Fibroblast of skin of back (primary cell): Measurements from ENCODE around the gene RCN2. TPM values are rescaled to one million over a fixed set of nuclear protein-coding genes. Genes with fewer than 3 reads are reported as not detected.
"Not testable (repeated sequence)": the region's sequence is repeated elsewhere in the genome, so short reads cannot be mapped to it uniquely, and the experiment has no call there.

Source experiments
- DNase-seq: peaks from one replicate; pipeline ENCODE4 v3.0.0-alpha.2; 2013
- polyA plus RNA-seq, 2 experiments: library from polyadenylated mRNA; unstranded; fragments of 120-200 nt; gene quantifications; one replicate each; pipeline ENCODE4 v1.2.1, GENCODE V29; 2013; ENCODE audit not compliant: insufficient read length in 2 of 2

RCN2 gene, protein sequence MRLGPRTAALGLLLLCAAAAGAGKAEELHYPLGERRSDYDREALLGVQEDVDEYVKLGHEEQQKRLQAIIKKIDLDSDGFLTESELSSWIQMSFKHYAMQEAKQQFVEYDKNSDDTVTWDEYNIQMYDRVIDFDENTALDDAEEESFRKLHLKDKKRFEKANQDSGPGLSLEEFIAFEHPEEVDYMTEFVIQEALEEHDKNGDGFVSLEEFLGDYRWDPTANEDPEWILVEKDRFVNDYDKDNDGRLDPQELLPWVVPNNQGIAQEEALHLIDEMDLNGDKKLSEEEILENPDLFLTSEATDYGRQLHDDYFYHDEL
- polyA plus RNA-seq (2013, experiment 1 of 2; ENCODE audit: insufficient read length) = 74.7 TPM
- polyA plus RNA-seq (2013, experiment 2 of 2; ENCODE audit: insufficient read length) = 74.0 TPM

GRCh38 chr15:76931397-76932134 is at the start of gene RCN2:
TSS of gene RCN2 (plus strand) at chr15:76931749. CDS start at chr15:76931842, 93 bp downstream.
- peak; percentile 96 for DNase-seq

DNA sequence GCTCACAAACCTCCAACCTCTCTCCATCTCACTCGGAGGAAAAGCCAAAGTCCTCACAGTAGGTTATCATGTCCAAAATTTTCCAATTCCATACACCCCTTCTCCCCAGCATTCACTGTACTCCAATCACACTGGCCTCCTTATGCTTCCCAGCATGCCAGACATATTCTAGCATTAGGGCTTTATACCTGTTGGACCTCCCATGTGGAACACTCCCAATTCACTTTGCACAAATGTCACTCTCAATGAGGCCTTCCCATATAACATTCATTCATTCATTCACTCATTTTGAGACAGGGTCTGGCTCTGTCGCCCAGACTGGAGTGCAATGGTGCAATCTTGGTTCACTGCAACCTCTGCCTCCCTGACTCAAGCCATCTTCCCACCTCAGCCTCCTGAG is 46.3 kb upstream of the RCN2 start:
- no peak for DNase-seq

DNA sequence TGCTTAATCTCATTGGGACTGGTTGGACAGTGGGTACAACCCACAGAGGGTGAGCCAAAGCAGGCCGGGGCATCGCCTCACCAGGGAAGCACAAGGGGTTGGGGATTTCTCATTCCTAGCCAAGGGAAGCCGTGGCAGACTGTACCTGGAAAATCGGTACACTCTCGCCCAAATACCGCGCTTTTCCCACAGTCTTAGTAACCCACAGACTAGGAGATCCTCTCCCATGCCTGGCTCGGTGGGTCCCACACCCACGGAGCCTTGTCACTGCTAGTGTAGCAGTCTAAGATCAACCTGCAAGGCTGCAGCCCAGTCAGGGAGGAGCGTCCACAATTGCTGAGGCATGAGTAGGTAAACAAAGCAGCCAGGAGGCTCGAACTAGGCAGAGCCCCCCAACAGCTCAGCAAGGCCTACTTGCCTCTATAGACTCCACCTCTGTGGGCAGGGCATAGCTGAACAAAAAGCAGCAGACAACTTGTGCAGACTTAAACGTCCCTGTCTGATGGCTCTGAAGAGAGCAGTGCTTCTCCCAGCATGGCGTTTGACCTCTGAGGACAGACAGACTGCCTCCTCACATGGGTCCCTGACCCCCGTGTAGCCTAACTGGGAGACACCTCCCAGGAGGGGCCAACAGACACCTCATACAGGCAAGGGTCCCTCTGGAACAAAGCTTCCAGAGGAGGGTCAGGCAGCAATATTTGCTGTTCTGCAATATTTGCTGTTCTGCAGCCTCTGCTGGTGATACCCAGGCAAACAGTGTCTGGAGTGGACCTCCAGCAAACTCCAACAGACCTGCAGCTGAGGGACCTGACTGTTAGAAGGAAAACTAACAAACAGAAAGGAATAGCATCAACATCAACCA is 44.0 kb upstream of the RCN2 start:
- DNase-seq = not testable (repeated sequence)

- DNase-seq = not testable (repeated sequence)
Measured at GRCh38 chr15:76892836-76893235, 38.7 kb upstream of the RCN2 start.

DNA sequence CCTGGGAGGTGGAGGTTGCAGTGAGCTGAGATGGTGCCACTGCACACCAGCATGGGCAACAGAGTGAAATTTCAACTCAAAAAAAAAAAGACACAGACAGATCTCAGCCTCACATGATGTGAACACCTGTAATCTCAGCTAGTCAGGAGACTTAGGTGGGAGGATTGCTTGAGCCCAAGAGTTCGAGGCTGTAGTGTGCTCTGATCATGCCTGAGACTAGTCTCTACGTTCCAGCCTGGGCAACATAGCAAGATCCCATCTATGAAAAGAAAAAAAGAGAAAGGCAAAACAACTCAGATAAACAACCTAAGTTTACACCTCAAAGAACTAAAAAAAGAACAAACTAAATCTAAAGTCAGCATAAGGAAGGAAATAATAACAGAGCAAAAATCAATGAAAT is 37.4 kb upstream of the RCN2 start:
- DNase-seq = no peak

- no peak for DNase-seq
Measured at GRCh38 chr15:76898102-76898501, 33.4 kb upstream of the RCN2 start.

- DNase-seq = not testable (repeated sequence)
Measured at GRCh38 chr15:76899176-76899930, 32.2 kb upstream of the RCN2 start.

GRCh38 chr15:76899931-76900310 is 31.6 kb upstream of the RCN2 start:
- not testable (repeated sequence) for DNase-seq

GRCh38 chr15:76901965-76902364 is 29.6 kb upstream of the RCN2 start:
- no peak for DNase-seq

DNA sequence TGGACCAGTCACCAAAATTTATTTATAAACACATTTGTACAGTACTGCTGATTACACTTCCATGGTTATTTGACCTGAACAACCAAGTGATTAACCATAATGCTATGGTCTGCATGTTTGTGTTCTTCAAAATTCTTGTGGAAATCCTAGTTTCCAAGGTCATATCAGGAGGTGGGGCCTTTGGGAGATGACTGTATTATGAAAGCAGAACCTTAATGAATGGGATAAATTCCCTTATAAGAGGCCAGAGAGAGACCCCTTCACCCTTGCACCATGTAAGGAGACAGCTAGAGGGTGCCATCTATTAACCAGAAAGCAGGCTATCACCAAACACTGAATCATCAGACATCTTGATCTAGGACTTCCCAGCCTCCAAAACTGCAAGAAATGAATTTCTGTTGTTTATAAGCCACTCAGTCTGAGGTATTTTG is 28.3 kb upstream of the RCN2 start:
- DNase-seq = peak; percentile 40

DNA sequence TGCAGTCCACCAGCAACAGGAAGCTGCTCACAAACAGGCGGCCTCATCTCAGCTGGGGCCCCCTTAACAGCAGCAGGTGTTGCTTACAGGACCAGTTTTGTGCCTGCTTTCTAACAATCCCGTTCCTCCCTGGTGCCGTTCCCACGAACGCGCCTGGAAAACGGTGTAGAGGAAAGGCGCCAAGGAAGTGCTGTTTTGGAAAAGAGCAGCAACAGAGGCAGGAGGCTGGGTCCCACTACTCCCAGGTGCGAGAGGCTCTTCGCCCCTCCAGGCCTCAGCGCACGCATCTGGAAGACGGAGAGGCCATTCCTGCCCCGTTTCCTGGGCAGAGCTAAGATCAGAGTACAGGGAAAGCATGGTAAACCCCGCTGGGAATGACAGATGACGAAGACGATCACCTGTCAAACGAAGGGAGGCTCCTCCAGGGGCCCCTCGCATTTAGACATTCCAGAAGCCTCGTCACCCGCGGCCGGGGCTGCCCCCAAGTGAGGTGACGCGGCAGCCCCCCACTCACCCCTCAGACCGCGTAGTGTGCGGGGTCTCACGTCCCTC is 27.0 kb upstream of the RCN2 start:
- DNase-seq = peak; percentile 17

- DNase-seq = peak; percentile 87
Measured at GRCh38 chr15:76905013-76905839, 26.3 kb upstream of the RCN2 start, which contains the start of gene SCAPER. TSS of gene SCAPER (minus strand) at chr15:76905340. CDS start at chr15:76883817, 21,523 bp downstream.

- no peak for DNase-seq
Measured at GRCh38 chr15:76905855-76906254, 25.7 kb upstream of the RCN2 start.

DNA sequence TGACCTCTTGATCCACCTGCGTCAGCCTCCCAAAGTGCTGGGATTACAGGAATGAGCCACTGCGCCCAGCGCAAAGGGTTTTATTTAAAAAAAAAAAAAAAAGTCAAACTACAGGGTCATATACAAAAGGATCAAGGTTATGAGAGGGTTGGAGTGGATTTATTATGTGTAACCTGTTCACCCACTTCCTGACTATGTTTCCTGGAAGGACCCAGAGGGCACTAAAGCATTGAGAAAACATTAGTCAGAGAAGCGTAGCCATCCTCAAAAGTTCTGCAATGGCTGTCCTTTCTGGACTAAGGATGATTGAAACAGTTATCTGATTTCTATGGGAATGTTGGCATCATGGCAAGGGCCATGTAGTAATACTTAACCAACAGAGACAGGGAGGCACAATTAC is 19.1 kb upstream of the RCN2 start:
- DNase-seq = no peak

- DNase-seq = no peak
Measured at GRCh38 chr15:76913737-76914136, 17.8 kb upstream of the RCN2 start.

GRCh38 chr15:76916369-76916768 is 15.2 kb upstream of the RCN2 start:
- no peak for DNase-seq

GRCh38 chr15:76928201-76928600 is 3.3 kb upstream of the RCN2 start:
- no peak for DNase-seq

DNA sequence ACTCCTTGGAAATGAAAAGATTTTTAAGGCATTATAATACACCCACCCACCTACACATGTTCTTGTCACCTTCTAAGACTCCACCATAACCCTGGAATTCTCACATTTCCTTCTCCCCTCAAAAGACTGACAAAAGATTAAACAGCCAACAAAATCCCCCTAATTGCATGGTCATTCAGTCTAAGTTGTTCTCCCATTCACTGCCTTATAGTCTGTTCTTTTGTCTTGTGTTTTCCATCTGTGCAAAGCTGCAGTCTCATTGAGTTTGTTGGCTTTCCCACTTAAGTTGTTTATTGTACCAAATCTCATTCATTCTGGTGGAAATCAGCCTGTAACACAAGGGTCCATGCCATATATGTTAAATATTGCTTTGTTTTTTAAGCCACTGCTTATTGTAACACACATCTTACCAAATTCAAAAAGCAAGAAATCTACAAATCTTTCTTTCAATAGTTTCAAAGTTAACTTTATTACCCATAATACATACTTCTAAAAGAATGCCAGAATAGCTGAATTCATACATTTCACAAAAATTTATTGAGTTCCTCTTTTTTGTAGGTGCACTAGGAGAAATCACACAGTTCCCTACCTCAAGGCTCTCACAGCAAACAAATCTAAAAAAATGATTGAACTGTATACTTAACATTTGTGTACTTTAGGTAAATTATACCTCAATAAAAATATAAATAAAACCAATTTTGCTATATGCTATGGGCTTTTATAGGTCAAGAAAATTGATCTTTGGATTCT is 2.4 kb upstream of the RCN2 start:
- DNase-seq = no peak

DNA sequence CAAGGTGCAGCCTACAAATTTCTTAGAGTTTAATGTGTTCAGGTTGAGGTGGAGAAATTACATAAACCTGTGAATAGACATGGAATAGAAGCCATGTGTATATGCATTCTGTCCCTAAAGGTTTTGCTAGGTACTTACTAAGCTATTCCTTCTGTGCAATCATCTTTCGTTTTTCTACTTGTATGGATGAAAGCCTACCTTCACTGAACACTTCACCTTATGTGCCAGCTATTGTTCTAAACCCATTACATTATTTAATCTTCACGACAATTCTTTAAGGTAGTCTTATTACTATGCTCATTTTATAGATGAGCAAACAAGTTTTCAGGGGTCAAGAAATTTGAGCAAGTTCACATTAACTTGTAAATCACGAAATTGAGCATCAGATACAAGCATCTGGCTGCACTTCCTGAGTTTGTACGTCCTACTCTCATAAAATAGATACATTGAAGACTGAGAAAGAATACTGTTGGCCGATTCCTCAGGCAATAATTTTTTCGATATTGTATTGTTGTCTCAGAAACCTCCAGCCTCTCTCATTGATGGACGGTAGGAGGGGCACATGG is 635 bp upstream of the RCN2 start:
- DNase-seq = peak; percentile 3
